Raji (cell line): Measurements from ENCODE around the gene LRRN4CL.

Source experiments
- POLR2A ChIP-seq: IDR thresholded peaks from 2 replicates; pipeline ENCODE4 v1.6.1; 2011; ENCODE audit warnings: low read depth, low read length, control low read depth; ENCODE audit not compliant: insufficient read depth

Gene LRRN4CL

DNA sequence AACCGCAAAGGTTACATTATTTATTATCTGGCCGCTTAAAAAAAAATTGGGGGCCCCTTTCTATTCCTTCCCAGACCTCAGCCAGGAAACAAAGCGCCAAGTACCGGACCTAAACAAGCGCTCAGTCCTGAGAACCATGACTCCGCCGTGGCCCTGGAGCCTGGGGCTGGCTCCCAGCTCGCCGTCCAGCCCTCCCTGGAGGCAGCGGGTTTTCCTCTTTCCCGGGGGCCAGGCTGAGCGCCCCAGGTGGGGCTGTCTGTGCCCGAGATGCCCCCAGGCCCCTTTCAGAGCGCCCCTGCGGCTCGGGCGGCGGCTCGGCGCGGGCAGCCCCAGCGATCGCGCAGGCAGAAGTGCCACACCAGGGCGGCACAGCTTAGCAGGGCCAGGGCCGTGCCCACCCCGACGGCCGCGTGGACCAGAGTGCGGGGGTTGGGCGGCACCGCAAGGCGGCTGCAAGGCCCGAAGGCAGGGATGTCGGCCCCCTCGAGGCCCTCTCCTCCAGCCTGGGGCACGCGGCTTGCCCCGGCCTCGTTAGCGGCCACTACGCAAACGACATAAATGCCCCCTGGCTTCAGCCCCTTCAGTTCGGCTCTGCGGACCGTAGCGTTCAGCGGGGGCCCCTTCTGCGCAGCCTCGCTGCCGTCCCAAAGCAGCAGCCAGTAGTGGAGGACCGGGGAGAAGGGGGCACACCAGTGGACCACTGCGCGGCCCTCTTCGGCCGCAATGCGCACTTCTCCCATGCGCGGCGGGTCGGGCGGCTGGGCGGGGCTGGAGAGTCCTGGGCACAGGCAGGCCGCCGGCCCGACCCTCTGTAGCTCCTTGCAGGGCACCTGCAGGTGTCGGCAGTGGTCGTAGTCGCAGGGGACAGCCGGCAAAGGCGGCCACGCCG is 1.6 kb downstream of the LRRN4CL start:
- TF ChIP-seq POLR2A = no peak

DNA sequence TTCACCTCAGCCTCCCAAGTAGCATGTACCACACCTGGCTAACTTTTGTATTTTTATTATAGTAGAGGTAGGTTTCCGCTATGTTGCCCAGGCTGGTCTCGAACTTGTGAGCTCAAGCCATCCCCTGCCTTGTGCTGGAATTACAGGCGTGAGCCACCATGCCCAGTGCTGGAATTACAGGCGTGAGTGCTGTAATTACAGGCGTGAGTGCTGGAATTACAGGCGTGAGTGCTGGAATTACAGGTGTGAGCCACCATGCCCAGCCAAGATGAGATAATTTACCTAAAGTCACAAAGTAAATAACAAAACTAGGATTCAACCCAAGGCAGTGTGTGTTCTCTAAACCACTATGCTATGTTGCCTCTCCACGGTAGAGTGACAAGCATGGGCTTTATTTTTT is 6.8 kb downstream of the LRRN4CL start:
- no peak for TF ChIP-seq POLR2A

DNA sequence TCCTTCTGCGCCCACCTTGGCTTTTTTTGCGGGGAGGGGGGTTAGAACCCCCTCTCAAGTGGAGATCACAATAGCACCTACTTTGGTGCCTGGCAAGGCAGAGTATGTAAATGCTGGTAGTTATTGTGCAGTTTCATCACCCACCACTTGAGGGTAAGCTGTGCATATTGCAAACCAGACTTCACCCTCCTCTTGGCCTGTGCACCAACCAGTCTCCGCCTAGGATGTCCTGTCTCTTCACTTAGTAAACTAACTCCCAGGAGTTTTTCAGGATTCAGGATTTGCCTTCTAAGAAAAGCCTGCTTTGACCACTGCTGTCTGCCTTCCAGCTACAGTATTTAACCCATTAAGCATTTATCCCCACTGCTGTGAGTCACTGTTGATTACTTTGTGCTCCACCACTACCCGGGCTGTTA is 8.5 kb downstream of the LRRN4CL start:
- peak; percentile 37; the same call in 1 of the 2 replicates for TF ChIP-seq POLR2A

DNA sequence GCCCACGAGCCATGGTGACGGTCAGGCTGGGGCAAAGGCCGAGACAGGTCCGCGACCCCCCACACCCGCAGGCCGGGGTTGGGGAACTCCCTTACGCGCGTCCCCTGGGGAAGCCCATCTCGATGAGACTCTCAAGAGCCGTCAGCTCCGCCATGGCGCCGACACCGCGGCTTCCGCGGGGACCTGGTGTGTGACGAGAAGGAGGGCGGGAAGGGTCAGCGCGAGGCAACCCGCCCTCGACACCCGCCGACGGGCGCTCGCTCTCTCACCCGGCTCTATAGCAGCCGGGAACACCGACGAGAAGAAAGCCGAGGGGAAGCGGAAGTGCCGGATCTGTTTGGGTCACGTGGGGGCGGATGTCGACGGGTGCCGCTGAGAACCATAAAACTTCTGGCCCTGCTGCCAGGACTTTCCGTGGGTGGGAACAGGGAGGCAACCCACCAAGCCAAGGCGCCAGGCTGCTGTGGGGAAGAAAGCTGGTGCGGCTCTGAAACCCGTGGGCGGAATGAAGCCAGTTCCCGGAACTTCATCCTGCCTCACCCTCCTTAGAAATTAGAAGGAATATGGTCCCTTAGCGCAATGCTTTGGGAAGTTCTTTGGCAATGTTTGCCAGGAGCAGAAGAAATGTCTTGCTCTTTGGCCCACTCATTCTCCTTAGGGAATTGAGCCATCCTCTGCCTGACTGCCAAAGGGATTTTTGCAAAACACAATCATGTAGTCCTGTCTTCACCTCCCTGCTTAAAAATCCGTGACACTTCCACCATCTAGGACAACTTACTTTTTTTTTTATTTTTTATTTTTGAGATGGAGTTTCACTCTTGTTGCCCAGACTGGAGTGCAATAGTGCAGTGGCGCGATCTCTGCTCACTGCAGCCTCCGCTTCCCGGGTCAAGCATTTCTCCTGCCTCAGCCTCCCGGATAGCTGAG is 10.3 kb downstream of the LRRN4CL start, which contains the start of gene UBXN1:
Gene UBXN1 (minus strand): TSS at position 304 of the 927 bp plus-strand sequence. CDS start 150 bp downstream, at position 154.
- peak; percentile 78 for TF ChIP-seq POLR2A

DNA sequence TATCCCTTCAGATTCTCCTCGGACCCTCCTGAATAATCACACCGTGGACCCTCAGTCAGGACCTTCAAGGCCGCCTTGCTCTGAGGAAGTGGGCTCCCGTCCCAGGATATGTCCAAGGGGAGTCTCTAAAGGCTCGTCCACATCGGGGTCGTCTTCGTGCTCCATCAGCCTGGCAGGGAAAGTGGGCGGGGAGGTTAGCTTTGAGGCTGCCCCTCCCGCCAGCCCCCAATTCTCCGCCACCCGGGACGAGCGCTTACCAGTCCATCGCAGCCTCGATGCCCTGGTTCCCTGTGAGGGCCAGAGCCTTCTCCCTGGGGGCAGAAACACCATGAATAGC is 10.9 kb downstream of the LRRN4CL start:
- TF ChIP-seq POLR2A = no peak

DNA sequence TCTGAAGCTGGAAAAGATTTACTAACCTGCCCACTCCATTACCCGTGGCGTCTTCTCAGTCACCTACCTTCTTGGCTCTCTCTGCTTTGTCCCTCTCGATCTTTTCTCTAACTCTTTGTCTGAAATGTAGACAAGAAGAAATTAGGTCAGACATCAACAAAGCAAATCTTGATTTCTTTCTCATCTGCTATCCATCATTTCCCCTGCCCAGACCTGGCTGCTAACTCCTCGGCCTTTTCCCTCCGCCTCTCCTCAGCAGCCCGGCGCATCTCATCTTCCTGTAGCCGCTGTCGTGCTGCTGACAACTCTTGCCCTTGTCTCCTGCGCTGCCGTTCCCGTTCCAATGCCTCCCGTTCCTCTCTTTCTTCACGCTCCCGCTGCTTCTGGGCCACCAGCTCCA is 11.6 kb downstream of the LRRN4CL start:
- TF ChIP-seq POLR2A = no peak

DNA sequence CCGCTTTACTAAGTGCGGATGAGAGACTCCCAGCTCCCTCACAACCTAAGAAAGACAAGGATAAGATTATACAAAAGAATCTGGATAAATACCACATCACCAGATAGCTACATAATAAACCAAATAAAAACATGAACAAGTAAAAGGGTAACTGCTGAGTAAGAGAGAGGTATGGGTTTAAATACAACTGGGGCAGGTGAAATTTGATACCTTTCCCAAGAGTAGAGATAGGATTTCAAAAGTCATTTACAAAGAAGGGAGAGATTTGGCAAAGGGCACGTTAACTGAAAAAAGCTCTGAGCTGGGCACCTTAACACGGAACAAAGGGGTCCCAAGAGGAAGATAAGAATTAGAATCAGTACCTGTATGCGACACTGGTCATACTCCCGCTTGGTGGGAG is 12.2 kb downstream of the LRRN4CL start:
- no peak for TF ChIP-seq POLR2A

DNA sequence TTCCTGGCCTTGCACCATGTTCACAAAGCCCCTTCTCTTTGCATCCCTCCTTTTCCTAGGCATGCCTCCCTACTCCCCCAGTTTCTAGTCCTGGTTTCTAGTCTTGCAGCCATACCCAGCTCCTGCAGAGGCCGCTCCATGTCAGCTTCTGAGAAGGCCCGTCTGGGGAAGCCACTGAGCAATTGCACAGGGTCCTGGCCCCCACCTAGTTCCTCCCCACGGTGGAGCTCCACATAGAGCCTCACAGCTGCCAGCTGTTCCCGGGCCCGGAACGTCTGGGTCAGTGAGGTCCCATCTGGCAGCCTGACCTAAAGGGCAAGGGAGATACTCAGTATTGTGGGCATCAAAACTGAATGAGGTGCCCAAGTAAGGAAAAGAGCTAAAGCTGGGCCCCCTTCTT is 12.6 kb downstream of the LRRN4CL start:
- TF ChIP-seq POLR2A = no peak

DNA sequence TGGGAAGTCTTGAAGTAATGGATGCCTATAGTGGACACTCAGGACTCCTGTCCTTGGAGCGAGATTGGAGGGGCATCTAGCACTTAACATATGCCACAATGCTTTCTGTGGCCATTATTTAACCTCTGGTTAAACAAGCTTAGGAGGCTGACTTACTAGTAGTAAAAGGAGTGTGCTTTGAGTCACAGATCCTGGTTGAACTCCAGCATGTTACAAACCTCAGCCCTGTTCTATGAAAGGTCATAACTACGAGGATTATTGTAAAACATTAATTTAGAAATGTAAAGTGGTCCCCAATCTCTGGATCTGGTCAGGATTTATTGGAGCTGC is 16.2 kb downstream of the LRRN4CL start:
- 0 out of 2 replicates have a peak, but pooled peaks have one; percentile 3 for TF ChIP-seq POLR2A

DNA sequence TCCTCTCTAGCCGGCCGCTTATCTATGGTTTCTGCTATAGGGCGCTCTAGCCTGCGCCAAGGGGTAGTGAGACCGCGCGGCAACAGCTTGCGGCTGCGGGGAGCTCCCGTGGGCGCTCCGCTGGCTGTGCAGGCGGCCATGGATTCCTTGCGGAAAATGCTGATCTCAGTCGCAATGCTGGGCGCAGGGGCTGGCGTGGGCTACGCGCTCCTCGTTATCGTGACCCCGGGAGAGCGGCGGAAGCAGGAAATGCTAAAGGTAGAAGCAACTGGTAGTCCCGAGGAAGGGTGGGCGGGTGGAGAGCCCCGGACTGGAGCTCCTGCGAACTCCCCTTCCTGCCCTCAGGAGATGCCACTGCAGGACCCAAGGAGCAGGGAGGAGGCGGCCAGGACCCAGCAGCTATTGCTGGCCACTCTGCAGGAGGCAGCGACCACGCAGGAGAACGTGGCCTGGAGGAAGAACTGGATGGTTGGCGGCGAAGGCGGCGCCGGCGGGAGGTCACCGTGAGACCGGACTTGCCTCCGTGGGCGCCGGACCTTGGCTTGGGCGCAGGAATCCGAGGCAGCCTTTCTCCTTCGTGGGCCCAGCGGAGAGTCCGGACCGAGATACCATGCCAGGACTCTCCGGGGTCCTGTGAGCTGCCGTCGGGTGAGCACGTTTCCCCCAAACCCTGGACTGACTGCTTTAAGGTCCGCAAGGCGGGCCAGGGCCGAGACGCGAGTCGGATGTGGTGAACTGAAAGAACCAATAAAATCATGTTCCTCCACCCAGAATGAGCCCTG is 17.5 kb downstream of the LRRN4CL start, which contains the start of the genes LBHD1 and UQCC3:
Gene LBHD1 (minus strand): TSS at position 660 of the 782 bp plus-strand sequence. CDS start 2,236 bp downstream, outside the sequence.
Gene UQCC3 (plus strand): TSS at position 66 of the 782 bp plus-strand sequence. CDS start 73 bp downstream, at position 139.
- TF ChIP-seq POLR2A = peak; percentile 87

DNA sequence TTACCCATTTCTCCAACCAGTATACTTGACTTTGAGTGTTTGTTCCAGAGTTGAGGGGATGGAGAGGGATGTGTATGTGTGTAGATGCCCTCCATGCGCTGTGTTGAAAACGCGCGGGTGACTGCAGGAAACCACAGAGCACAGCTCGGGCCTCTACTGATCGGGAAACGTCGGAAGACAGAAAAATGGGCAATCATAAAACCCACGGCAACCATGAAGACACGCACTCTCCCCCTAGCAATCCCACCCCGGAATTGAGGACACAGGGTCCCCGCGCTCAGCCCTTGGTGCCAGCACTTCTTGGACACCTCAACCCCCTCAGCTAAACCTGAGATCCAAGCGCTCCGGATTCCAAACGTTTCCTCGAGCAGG is 18.1 kb downstream of the LRRN4CL start:
- TF ChIP-seq POLR2A = no peak

DNA sequence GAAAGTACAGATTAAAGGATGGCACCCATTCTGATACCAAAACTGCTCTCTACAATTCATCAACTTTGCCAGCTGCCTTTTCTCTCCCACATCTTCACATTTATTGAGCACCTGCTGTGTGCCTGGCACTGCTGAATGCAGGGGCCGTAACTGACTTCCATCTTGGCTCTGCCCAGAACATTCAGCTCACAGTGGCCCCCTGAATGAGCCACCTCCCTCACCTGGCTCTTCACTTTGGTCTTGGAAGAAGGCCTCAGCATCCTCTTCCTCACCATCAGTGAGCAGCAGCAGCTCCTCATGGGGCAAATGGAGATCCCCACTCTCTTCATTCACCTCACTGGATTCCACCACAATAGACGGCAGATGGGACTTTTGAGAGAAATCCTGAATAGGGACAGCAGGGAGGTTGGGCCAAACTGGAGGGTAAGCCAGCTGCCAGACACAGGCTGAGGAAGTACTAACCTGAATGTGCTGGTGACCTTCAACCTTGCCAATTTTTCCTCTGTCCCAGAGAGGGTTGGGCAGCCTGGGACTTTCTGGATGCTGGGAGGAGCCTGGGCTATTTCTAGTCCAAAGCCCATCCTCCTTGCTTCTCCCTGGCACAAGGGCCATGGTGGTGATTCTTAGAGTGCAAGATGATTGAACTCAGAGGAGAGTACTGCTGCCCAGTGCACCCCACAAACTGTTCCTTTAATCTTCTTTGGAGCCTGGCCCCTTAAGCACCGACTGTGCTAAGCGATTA is 19.7 kb downstream of the LRRN4CL start:
- TF ChIP-seq POLR2A = peak; percentile 43; the same call in 1 of the 2 replicates

DNA sequence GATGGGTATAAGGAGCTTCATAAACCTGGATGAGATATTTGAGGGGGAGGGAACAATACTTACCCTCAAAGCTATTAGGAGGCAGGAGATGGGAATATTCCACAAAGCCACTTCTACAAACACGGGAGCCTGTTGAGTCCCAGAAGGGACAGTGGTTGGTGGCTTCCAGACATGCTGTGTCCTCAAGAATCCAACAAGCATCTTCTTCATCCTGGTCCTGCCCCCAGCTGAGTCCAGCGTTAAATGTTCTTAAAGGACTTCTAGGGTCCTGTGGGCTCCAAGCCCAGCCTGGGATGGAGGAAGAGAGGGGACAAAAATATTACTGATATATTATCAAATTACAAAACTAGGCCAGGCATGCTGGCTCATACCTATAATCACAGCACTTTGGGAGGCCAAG is 21.9 kb downstream of the LRRN4CL start:
- TF ChIP-seq POLR2A = peak; percentile 36; the same call in 1 of the 2 replicates
